Measurements from ENCODE around the gene AASDHPPT.
"Not testable (repeated sequence)": the region's sequence is repeated elsewhere in the genome, so short reads cannot be mapped to it uniquely, and the experiment has no call there.

Gene AASDHPPT

GRCh38 chr11:106077609-106078455, at the start of gene AASDHPPT:
Gene AASDHPPT (plus strand): TSS chr11:106077662. CDS start chr11:106077711, 49 bp downstream.
- DNase-seq (ENCODE audit: low read depth, low spot score) = no peak

DNA sequence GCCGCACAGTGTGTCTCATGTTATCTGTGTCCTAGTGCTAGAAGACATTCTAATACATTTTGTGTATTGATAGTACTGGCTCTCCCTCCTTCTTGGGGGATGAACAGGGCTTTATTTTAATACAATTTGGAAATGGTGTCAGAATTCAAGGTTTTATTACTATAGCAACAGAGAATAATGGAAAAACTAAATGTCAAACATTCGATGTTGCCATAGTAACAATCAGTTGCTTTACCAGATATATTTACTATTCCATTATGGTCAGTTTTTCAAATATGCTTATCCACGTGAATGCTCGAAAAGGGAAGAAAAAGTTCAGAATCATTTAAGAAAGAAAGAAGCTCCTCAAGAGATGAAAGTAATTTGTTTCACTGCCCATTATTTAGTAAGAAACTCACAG, 46.9 kb upstream of the AASDHPPT start:
- DNase-seq (ENCODE audit: low read depth, low spot score) = no peak

- no peak for DNase-seq (ENCODE audit: low read depth, low spot score)
Measured at GRCh38 chr11:106031202-106031810, 46.2 kb upstream of the AASDHPPT start.

GRCh38 chr11:106031936-106032335, 45.5 kb upstream of the AASDHPPT start:
- no peak for DNase-seq (ENCODE audit: low read depth, low spot score)

DNA sequence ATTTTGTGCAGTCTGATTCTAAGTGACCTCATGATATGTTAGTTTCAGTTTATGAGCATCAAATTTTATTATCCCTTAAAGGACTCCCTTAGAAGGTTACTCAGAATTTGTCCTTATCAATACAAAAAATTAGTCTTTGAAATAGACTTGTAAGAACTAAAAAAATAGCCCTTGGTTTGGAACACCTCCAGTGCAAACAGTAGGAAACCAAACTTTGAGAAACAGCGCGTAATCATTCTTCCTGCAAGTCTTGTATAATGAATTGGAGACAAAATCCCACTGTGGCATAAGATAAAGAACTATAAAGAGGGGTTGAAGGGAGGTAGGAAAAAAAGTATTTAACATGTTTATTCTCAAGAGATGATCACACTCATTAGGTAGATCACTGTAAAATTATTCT, 44.6 kb upstream of the AASDHPPT start:
- DNase-seq (ENCODE audit: low read depth, low spot score) = peak; percentile 66

DNA sequence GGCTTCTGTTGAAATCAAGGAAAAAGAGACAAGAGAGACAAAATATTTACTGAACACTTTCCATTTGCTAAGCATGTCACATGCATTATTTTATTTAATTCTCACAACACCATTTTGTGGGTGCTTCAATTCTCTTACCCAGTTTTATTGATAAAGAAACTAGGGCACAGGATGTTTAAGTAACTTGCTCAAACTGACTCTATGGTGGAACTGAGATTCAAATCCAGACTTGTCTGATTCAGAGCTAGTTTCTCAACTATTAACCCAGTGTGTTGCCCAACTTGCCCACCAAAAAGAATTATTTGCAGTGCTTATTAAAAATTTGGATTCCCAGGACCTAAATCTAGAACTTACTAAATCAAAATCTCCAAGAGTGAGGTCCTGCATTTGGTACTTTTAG, 33.9 kb upstream of the AASDHPPT start:
- DNase-seq (ENCODE audit: low read depth, low spot score) = no peak

DNA sequence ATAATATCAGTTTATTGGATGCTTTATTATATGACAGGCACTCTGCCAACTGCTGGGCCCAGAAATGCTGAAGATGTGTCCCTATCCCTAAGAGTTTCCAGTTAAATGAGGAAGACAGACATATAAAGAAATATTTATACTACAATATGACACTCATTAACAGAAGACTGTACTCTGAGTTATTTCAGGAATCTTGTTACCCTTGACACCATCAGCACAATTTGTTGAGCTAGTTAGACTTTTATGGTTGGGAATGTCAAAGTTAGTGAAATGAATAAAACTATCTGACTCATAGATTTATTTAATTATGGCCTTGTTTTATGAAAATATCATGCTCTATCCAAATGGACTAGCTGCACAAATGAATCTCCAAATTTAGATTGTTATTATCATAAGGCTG, 29.8 kb upstream of the AASDHPPT start:
- no peak for DNase-seq (ENCODE audit: low read depth, low spot score)

- DNase-seq (ENCODE audit: low read depth, low spot score) = no peak
Measured at GRCh38 chr11:106049727-106050476, 27.6 kb upstream of the AASDHPPT start.

GRCh38 chr11:106051103-106051502, 26.4 kb upstream of the AASDHPPT start:
- DNase-seq (ENCODE audit: low read depth, low spot score) = no peak

GRCh38 chr11:106058377-106058776, 19.1 kb upstream of the AASDHPPT start:
- DNase-seq (ENCODE audit: low read depth, low spot score) = not testable (repeated sequence)

GRCh38 chr11:106059617-106060016, 17.8 kb upstream of the AASDHPPT start:
- DNase-seq (ENCODE audit: low read depth, low spot score) = no peak

DNA sequence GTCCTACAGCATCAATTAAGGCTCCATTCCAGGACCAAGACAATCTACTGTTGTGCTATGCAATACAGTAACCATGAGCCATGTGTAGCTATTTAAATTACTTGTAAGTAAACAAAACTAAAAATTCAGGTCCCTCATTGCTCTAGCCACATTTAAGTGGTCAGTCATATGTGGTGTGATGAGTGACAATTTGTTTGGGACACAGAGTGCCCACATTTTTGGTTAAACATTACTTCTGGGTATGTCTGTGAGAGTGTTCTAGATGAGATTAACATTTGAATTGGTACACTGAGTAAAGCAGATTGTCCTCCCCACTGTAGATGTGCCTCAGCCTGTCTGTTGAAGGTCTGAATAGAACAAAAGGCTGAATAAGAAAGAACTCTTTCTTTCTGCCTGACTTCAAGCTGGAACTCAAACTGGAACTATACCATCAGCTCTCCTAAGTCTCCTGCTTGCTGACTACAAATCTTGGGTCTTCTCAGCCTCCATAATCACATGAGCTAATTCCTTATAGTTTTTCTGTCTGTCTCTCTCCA, 16.1 kb upstream of the AASDHPPT start:
- no peak for DNase-seq (ENCODE audit: low read depth, low spot score)

- DNase-seq (ENCODE audit: low read depth, low spot score) = no peak
Measured at GRCh38 chr11:106061954-106062949, 15.2 kb upstream of the AASDHPPT start.

DNA sequence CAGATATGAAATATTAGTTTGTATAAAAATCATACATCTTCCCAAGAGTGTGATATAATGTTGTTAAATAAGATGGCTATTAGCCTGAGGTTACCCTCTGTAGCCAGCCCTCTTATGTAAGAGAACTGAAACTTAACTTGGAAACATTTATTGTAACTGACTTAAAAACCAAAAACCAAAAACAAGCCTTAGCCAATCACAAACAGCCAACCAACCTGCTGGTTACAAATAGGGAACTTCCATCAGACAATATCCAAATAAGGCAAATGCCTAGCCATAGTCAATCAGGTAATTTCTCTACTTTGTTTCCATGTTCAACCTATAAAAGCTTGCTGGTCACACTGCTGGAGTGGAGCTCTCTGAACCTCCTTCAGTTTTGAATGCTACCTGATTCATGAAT, 14.5 kb upstream of the AASDHPPT start:
- DNase-seq (ENCODE audit: low read depth, low spot score) = no peak

DNA sequence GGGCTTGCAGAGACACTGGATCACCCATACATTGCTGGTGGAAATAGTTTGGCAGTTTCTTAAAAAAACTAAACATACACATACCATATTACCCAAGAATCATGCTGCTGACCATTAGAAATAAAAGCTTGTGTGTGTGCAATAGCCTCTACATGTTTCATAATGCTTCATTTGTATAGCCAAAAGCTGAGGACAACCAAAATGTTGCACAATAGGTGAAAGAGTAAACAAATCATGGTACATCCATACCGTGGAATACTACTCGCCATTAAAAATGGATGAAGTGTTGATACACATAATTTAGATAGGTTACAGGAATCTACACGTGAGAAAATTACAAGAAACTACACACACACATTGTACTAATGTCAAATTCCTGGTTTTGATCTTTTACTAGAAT, 6.9 kb upstream of the AASDHPPT start:
- no peak for DNase-seq (ENCODE audit: low read depth, low spot score)

DNA sequence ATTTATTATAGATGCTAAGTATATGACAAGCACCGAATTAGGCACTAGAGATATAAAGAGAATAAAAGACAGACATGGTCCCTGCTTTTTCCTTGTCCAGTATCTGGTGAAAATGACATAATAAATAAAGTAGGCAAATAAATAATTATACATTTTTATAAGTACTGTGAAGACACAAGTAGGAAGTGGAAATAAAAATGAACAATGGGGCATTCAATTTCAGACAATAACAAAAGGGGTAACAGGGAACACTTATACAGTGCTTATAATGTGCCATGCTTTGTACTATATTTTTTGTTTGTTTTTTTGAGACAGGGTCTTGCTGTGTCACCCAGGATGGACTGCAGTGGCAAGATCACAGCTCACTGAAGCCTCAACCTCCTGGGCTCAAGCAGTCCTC, 4.7 kb upstream of the AASDHPPT start:
- no peak for DNase-seq (ENCODE audit: low read depth, low spot score)

- no peak for DNase-seq (ENCODE audit: low read depth, low spot score)
Measured at GRCh38 chr11:106076171-106076918, 1.1 kb upstream of the AASDHPPT start.

GRCh38 chr11:106076919-106077608, 398 bp upstream of the AASDHPPT start, which contains the start of gene KBTBD3:
Gene KBTBD3 (minus strand): TSS chr11:106077347. CDS start chr11:106059097, 18,250 bp downstream.
- DNase-seq (ENCODE audit: low read depth, low spot score) = peak; percentile 100

DNA sequence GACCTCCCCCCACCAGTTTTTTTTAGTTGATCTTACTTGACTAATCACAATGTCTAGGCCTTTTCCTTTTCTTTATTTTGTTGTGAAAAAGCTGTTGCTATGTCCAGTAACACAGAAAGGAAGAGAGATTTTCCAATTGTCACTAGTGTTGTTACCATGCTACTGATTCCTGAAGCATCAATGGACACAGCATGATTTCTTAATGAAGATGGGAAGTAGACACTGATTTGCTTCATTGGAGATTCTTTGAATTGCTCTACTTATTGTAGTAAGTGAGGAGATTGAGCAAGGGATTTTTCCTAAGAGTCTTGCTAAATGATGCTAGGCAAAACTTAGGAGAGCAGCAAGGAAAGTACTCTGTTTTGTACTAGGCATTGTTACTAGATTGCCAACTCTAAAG, 4.6 kb downstream of the AASDHPPT start:
- DNase-seq (ENCODE audit: low read depth, low spot score) = no peak
